Nephron (organoid): Measurements from ENCODE around the gene TAS2R8.

Experiments used
- H3K27ac Mint-ChIP-seq, 3 experiments: 2 replicates each; pipeline ENCODE4 v1.8.0; 2020; ENCODE audit warnings: mixed read lengths in 3 of 3, mild to moderate bottlenecking in 2 of 3, moderate library complexity in 1 of 3
- H3K27me3 Mint-ChIP-seq: 2 replicates; pipeline ENCODE4 v1.8.0; 2021; ENCODE audit warnings: low read depth, mild to moderate bottlenecking, moderate library complexity, mixed read lengths
- H3K36me3 Mint-ChIP-seq: 2 replicates; pipeline ENCODE4 v1.8.0; 2020; ENCODE audit warnings: low read depth, mixed read lengths
- H3K4me1 Mint-ChIP-seq: 2 replicates; pipeline ENCODE4 v1.8.0; 2020; ENCODE audit warnings: mixed read lengths
- H3K4me3 Mint-ChIP-seq, 3 experiments: 2 replicates each; pipeline ENCODE4 v1.8.0; 2020; ENCODE audit warnings: mild to moderate bottlenecking in 3 of 3, mixed read lengths in 3 of 3, moderate library complexity in 2 of 3
- H3K9me3 Mint-ChIP-seq: 2 replicates; pipeline ENCODE4 v1.8.0; 2020; ENCODE audit warnings: mixed read lengths
- TF ChIP-seq, protein P1 (sequence below), 3 experiments: fragments of 200-600 bp; sonication (generic); IDR thresholded peaks; one replicate each; pipeline ENCODE4 v1.5.0; 2021; ENCODE audit warnings: antibody characterized with exemption in 3 of 3; ENCODE audit not compliant: unreplicated experiment in 3 of 3

The TAS2R8 gene

DNA sequence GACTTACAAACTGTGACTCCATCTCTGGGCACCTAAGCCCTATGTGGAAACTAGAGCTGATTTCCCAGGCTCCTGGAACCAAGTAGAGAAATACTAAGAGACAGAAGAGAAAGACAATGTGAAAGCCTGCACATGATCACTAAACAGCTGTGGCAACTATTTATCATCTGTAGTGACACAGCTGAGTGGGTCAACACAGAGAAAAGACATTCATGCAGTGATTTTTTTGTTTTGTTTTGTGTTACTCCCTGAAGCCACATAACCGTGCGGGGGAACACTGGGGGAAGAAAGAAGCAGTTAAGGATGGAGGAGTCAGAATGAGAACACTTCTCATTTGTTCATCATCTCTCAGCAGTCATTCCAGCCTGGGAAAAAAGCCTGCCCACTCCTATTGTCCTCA, 40.7 kb upstream of the TAS2R8 start:
- peak overlapping the region in 2 of 3 experiments; percentile 7 to 9 for H3K27ac Mint-ChIP-seq
- no peak overlapping the region for H3K4me3 Mint-ChIP-seq
- peaks cover 47% of the 10 kb centered on the region for H3K36me3 Mint-ChIP-seq
- peaks cover 10% of the 10 kb centered on the region for H3K4me1 Mint-ChIP-seq
- H3K9me3 Mint-ChIP-seq = no peaks in the 10 kb centered on the region
- no peaks in the 10 kb centered on the region for H3K27me3 Mint-ChIP-seq
- TF ChIP-seq, protein P1, sequence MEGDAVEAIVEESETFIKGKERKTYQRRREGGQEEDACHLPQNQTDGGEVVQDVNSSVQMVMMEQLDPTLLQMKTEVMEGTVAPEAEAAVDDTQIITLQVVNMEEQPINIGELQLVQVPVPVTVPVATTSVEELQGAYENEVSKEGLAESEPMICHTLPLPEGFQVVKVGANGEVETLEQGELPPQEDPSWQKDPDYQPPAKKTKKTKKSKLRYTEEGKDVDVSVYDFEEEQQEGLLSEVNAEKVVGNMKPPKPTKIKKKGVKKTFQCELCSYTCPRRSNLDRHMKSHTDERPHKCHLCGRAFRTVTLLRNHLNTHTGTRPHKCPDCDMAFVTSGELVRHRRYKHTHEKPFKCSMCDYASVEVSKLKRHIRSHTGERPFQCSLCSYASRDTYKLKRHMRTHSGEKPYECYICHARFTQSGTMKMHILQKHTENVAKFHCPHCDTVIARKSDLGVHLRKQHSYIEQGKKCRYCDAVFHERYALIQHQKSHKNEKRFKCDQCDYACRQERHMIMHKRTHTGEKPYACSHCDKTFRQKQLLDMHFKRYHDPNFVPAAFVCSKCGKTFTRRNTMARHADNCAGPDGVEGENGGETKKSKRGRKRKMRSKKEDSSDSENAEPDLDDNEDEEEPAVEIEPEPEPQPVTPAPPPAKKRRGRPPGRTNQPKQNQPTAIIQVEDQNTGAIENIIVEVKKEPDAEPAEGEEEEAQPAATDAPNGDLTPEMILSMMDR (IDR thresholded peaks at IDR 0.05; ENCODE audit: unreplicated experiment in 3 of 3) = no peak

DNA sequence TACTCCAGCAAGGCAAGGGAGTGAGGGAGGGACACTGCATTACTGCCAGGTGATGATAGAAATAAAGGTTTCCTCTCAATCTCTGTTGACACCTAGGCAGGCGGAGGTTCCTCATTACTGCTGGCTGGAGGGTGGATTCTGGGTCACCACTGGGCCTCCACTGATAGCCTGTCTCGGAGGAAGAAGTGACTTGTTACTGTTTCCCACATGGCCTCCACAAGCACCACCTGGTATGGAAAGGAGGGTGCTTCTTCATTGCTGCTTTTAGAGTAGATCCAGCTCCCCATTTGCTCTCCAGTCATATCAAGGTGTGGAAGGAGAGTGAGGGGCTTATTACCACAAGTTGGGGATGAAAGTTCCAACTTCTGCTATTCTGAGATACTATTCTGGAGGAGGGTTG, 35.8 kb upstream of the TAS2R8 start:
- Mint-ChIP-seq H3K27ac (no peak overlapping the region), H3K9me3 (no peaks in the 10 kb centered on the region), H3K36me3 (peaks cover 42% of the 10 kb centered on the region), H3K27me3 (no peaks in the 10 kb centered on the region), H3K4me3 (no peak overlapping the region), H3K4me1 (peaks cover 3% of the 10 kb centered on the region)
- TF ChIP-seq, protein P1 (IDR thresholded peaks at IDR 0.05; ENCODE audit: unreplicated experiment in 3 of 3) = no peak

DNA sequence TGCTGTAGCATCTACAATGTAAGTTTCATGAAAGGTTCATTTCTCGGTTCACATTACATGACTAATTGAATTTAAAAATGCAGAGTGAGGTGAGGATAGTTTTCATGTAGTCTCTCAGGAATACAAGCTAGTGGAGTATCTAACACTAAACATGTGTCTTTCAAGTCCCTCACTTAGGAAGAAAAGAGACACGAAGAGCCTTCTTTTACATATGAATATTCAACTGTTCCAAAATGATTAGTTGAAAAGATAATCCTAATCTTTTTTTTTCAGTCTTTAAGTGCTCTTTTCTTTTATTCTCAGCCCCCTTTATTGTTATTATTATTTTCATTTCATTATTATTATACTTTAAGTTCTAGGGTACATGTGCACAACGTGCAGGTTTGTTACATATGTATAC, 31.4 kb upstream of the TAS2R8 start:
- H3K27me3 Mint-ChIP-seq = no peaks in the 10 kb centered on the region
- H3K27ac Mint-ChIP-seq = no peak overlapping the region
- peaks cover 4% of the 10 kb centered on the region for H3K9me3 Mint-ChIP-seq
- H3K4me1 Mint-ChIP-seq = no peaks in the 10 kb centered on the region
- TF ChIP-seq, protein P1 (IDR thresholded peaks at IDR 0.05; ENCODE audit: unreplicated experiment in 3 of 3) = no peak
- H3K4me3 Mint-ChIP-seq = no peak overlapping the region
- peaks cover 30% of the 10 kb centered on the region for H3K36me3 Mint-ChIP-seq

DNA sequence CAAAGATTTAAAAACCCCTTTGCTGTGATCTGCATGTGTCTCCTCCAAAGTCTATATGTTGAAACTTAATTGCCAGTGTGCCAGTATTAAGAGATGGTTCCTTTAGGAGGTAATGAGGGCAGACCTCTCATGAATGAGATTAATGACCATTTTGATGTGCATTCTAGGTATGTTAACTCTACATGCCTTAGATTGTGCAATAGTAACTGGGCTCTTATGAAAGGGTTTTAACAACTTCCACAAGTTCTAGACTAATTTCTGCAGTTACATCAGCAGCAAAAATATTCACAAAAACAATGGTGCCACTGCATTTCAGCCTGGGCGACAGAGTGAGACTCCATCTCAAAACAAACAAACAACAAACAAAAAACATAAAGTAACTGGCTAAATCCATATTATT, 22.9 kb upstream of the TAS2R8 start:
- H3K9me3 Mint-ChIP-seq = no peaks in the 10 kb centered on the region
- TF ChIP-seq, protein P1 (IDR thresholded peaks at IDR 0.05; ENCODE audit: unreplicated experiment in 3 of 3) = no peak
- H3K27ac Mint-ChIP-seq = no peak overlapping the region
- H3K36me3 Mint-ChIP-seq = no peaks in the 10 kb centered on the region
- H3K4me1 Mint-ChIP-seq = no peaks in the 10 kb centered on the region
- no peak overlapping the region for H3K4me3 Mint-ChIP-seq
- peaks cover 3% of the 10 kb centered on the region for H3K27me3 Mint-ChIP-seq

DNA sequence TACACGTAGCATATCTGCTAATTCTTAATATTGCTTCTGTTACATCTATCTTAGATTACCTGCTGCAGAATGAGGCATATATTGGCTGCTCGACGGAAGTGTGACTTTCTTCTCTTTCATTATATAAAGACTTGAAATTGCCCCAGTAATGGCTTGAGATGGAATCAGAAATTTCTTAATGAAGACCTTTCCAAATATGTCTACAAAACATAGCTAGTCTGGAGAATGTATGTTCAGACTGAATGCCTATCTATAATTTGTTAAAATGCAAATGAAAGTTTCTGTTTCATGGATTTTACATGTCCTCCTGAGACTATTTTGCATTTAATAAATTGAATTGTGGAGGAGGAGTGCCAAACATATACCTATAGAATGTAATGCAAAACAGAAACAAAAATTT, 19.2 kb upstream of the TAS2R8 start, which contains the start of gene TAS2R10:
Gene TAS2R10 (minus strand): TSS at position 101 of the 400 bp plus-strand sequence. CDS start 89 bp downstream, at position 12.
- no peaks in the 10 kb centered on the region for H3K4me1 Mint-ChIP-seq
- TF ChIP-seq, protein P1 (IDR thresholded peaks at IDR 0.05; ENCODE audit: unreplicated experiment in 3 of 3) = no peak
- H3K36me3 Mint-ChIP-seq = no peaks in the 10 kb centered on the region
- no peak within 1 kb of the TSS for H3K4me3 Mint-ChIP-seq
- peaks cover 3% of the 10 kb centered on the region for H3K27me3 Mint-ChIP-seq
- no peak within 1 kb of the TSS for H3K27ac Mint-ChIP-seq
- H3K9me3 Mint-ChIP-seq = no peaks in the 10 kb centered on the region

DNA sequence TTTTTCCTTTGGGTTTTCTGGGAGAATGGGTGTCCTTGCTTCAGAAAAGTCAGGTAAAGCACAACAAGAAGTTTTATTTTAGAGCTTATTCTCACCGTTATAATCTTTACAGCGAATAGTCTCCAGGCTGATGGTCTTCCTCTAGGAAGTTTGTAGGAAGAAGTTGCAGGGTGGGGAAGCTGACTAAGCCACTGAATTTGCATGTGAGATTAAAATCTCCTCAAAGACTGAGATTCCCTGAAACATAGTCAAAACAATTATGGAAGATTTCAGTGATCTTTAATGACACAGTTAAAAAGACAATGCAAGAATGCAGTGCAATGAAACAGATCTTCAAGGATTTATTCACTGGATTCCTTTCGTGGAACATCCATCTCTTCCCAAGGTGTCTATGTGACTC, 17.9 kb upstream of the TAS2R8 start:
- no peak overlapping the region for H3K27ac Mint-ChIP-seq
- H3K36me3 Mint-ChIP-seq = no peaks in the 10 kb centered on the region
- TF ChIP-seq, protein P1 (IDR thresholded peaks at IDR 0.05; ENCODE audit: unreplicated experiment in 3 of 3) = no peak
- H3K9me3 Mint-ChIP-seq = no peaks in the 10 kb centered on the region
- no peak overlapping the region for H3K4me3 Mint-ChIP-seq
- no peaks in the 10 kb centered on the region for H3K4me1 Mint-ChIP-seq
- H3K27me3 Mint-ChIP-seq = no peaks in the 10 kb centered on the region
